Fibroblast of pulmonary artery (primary cell): ENCODE measurements around the gene CUL4A.
A peak's percentile ranks its signal among the peaks of the same experiment; 100 is the strongest.
"Not testable (repeated sequence)": the region's sequence is repeated elsewhere in the genome, so short reads cannot be mapped to it uniquely, and the experiment has no call there.

ENCODE experiments used
- DNase-seq: peaks from one replicate; pipeline ENCODE4 v3.0.0-alpha.2; 2010; ENCODE audit warnings: low read depth
- H3K4me3 ChIP-seq: replicated peaks from 2 replicates; pipeline ENCODE4 v1.5.1; 2011; ENCODE audit warnings: low read depth, mild to moderate bottlenecking, control low read depth, low read length, moderate library complexity
- CTCF ChIP-seq: IDR thresholded peaks from 2 replicates; pipeline ENCODE4 v1.5.1; 2011; ENCODE audit warnings: mild to moderate bottlenecking, control low read depth, low read length, inconsistent platforms; ENCODE audit errors: missing control alignments

CUL4A gene

GRCh38 chr13:113209336-113209758 lies at the start of gene CUL4A:
Gene CUL4A, plus strand, starts transcription at chr13:113209613. Its CDS starts 15 bp downstream, at chr13:113209628.
- peak; percentile 64 for DNase-seq
- no peak for TF ChIP-seq CTCF
- H3K4me3 ChIP-seq: peak within 1 kb of the TSS; percentile 83

DNA sequence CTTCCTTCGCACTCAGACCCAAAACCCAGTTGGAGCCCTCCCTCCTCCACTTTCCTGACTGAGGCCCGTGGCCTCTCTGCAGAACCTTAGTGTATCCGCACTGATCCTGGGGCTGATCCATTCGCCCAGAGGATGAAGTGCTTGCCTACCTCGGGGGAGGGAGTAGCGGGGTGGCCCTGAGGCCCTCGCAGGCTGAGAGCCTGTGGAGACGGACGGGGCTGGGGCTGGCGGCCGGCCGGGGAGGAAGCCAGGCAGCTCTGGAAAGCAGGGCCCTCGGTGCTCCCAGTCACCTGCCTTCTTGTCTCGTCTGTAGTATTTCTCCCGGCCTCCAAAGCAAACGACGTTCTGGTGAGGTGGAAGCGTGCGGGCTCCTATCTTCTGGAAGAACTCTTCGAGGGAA lies 49.7 kb upstream of the CUL4A start:
- DNase-seq: no peak
- no peak for TF ChIP-seq CTCF
- H3K4me3 ChIP-seq: no peak overlapping the region

DNA sequence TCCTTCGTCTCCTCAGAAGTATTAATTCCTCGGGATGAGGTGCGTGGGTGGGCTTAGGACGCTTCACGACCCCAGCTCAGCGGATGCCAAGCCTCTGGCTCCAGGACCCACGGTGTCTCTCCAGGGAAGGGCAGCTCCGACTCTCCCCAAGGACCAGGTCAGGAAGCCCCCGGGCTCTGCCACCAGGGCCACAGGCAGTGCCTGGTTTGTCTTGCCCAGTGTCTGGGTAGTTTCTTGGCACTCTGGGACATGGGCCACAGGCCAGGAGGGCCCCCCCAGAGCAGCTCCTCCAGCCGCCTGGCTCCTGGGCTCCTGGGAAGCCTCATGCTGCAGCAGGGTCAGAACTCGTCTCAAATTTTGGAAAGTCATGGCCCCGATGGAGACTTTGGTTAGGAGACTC lies 48.4 kb upstream of the CUL4A start:
- no peak for DNase-seq
- H3K4me3 ChIP-seq: no peak overlapping the region
- TF ChIP-seq CTCF: no peak

- H3K4me3 ChIP-seq: no peak overlapping the region
- no peak for TF ChIP-seq CTCF
Observed at GRCh38 chr13:113161433-113161832, 48.0 kb upstream of the CUL4A start.

GRCh38 chr13:113161975-113162374 lies 47.4 kb upstream of the CUL4A start:
- H3K4me3 ChIP-seq, DNase-seq: not testable (repeated sequence)

More at GRCh38 chr13:113161433-113161832, 48.0 kb upstream of the CUL4A start:
- DNase-seq: no peak

- no peak overlapping the region for H3K4me3 ChIP-seq
- DNase-seq: no peak
- TF ChIP-seq CTCF: no peak
Observed at GRCh38 chr13:113162783-113163685, 46.4 kb upstream of the CUL4A start.

DNA sequence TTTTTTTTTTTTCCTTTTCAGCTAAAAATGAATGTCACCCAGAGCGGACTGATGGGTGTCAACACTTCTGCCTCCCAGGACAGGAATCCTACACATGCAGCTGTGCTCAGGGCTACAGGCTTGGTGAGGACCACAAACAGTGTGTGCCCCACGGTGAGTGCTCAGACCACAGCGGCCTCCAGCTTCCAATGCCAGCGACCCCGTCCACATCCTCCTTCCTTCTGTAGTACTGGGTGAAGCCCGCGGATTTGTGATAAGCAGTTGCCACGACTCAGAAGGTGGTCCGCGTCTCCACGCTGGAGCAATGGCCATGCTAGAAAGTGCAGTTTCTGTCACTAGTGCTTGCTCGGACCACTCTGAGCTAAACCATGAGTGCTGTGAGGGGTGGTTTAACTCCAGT lies 44.9 kb upstream of the CUL4A start:
- TF ChIP-seq CTCF: no peak
- no peak for DNase-seq
- H3K4me3 ChIP-seq: no peak overlapping the region
